GM12878 (cell line): ENCODE data around the gene C1QTNF12. TPM values are rescaled to one million over a fixed set of nuclear protein-coding genes. Genes with fewer than 3 reads are reported as not detected.

ENCODE experiments used
- ATAC-seq: fragments of 200-7000 bp; cut with Tn5 transposase; 3 replicates; pipeline ENCODE4 v1.9.1; 2020; ENCODE audit warnings: mild to moderate bottlenecking, moderate library complexity
- BruUV-seq: library from RNA; stranded (reverse); fragments of 400-500 nt; replicated peaks from 2 replicates; lab custom pipeline; 2021; lab: Mats Ljungman, UMichigan
- CTCF ChIA-PET: fragments of 300-600 bp; sonication (Branson Sonifier 250); formaldehyde crosslinking; extraction: SDS; loops from one replicate; lab custom pipeline; 2021; ENCODE audit warnings: inconsistent platforms; lab: Yijun Ruan, JAX
- POLR2A ChIA-PET: fragments of 350-600 bp; formaldehyde crosslinking; extraction: SDS; loops from one replicate; lab custom pipeline; 2021; ENCODE audit warnings: inconsistent platforms; lab: Charles Lee
- RAD21 ChIA-PET: fragments of 300-600 bp; sonication (Branson Sonifier 250); formaldehyde crosslinking; loops from one replicate; lab custom pipeline; 2023; ENCODE audit warnings: antibody characterized with exemption; ENCODE audit not compliant: unreplicated experiment; lab: Charles Lee
- SMC1A ChIA-PET: fragments of 300-600 bp; sonication (Branson Sonifier 250); formaldehyde crosslinking; loops from one replicate; lab custom pipeline; 2023; ENCODE audit not compliant: unreplicated experiment, uncharacterized antibody; lab: Charles Lee
- DNase-seq: peaks from one replicate; pipeline ENCODE4 v3.0.0-alpha.2; 2011; ENCODE audit warnings: low read depth, low spot score
- FAIRE-seq: peaks from 3 replicates; lab custom pipeline; 2011; peaks lifted over from hg19 to GRCh38; lab: Jason Lieb, UNC
- H2AFZ ChIP-seq: 2 replicates; pipeline ENCODE4 v1.6.0; 2011; ENCODE audit warnings: low read depth, low read length, control low read depth; ENCODE audit not compliant: control insufficient read depth
- H3K27ac ChIP-seq: 2 replicates; pipeline ENCODE4 v1.5.1; 2011; ENCODE audit warnings: control low read depth; ENCODE audit not compliant: control insufficient read depth, insufficient read depth
- H3K27me3 ChIP-seq, 2 experiments: replicated peaks in 1 of 2; 2 replicates each; pipeline versions ENCODE4 v1.6.0 to v1.6.1; 2011; ENCODE audit warnings: low read length in 1 of 2; ENCODE audit not compliant: control insufficient read depth in 2 of 2, insufficient read depth in 2 of 2
- H3K36me3 ChIP-seq, 2 experiments: 2 replicates each; pipeline ENCODE4 v1.5.1; 2011; ENCODE audit warnings: low read length in 1 of 2; ENCODE audit not compliant: control insufficient read depth in 2 of 2, insufficient read depth in 2 of 2
- H3K4me1 ChIP-seq: 2 replicates; pipeline ENCODE4 v1.6.1; 2011; ENCODE audit warnings: mild to moderate bottlenecking, low read length, moderate library complexity, mixed read lengths; ENCODE audit not compliant: control insufficient read depth, insufficient read depth
- H3K4me2 ChIP-seq: 2 replicates; pipeline ENCODE4 v1.6.0; 2011; ENCODE audit warnings: control low read depth; ENCODE audit not compliant: control insufficient read depth, insufficient read depth
- H3K4me3 ChIP-seq: fragments of 200-600 bp; sonication (generic); 2 replicates; pipeline ENCODE4 v1.5.1; 2016
- H3K79me2 ChIP-seq: 2 replicates; pipeline ENCODE4 v1.6.0; 2011; ENCODE audit warnings: low read length; ENCODE audit not compliant: control insufficient read depth, insufficient read depth
- H3K9ac ChIP-seq: 2 replicates; pipeline ENCODE4 v1.8.0; 2011; ENCODE audit warnings: low read length, control low read depth, mixed read lengths; ENCODE audit not compliant: control insufficient read depth, insufficient read depth
- H3K9me3 ChIP-seq: replicated peaks from 3 replicates; pipeline ENCODE4 v1.5.1; 2011; ENCODE audit warnings: mild to moderate bottlenecking, low read length; ENCODE audit not compliant: control insufficient read depth, insufficient read depth
- H4K20me1 ChIP-seq: 2 replicates; pipeline ENCODE4 v1.6.0; 2011; ENCODE audit not compliant: control insufficient read depth, insufficient read depth
- BCL3 ChIP-seq: IDR thresholded peaks from 2 replicates; pipeline ENCODE4 v1.6.1; 2011; ENCODE audit warnings: borderline replicate concordance, low read depth, mild to moderate bottlenecking, moderate library complexity, low read length; ENCODE audit not compliant: insufficient read depth, poor library complexity, severe bottlenecking
- FOXK2 ChIP-seq: fragments of 450-650 bp; IDR thresholded peaks from 2 replicates; pipeline ENCODE4 v1.6.1; 2017; ENCODE audit warnings: mild to moderate bottlenecking, moderate library complexity
- KDM1A ChIP-seq: fragments of 200-600 bp; sonication (generic); IDR thresholded peaks from 2 replicates; pipeline ENCODE4 v1.6.1; 2016; ENCODE audit warnings: borderline replicate concordance
- NFIC ChIP-seq: IDR thresholded peaks from 2 replicates; pipeline ENCODE4 v1.6.1; 2012; ENCODE audit warnings: low read depth, mild to moderate bottlenecking, inconsistent platforms, low read length, moderate library complexity
- PAX8 ChIP-seq: fragments of 450-650 bp; IDR thresholded peaks from 2 replicates; pipeline ENCODE4 v1.6.1; 2017; ENCODE audit warnings: mild to moderate bottlenecking, moderate library complexity
- POLR2A ChIP-seq: IDR thresholded peaks from 2 replicates; pipeline ENCODE4 v1.6.1; 2011; ENCODE audit warnings: low read depth, mild to moderate bottlenecking, low read length
- SIX5 ChIP-seq: IDR thresholded peaks from 2 replicates; pipeline ENCODE4 v1.6.1; 2011; ENCODE audit warnings: mild to moderate bottlenecking, low read depth, low read length, moderate library complexity; ENCODE audit not compliant: severe bottlenecking
- SMAD1 ChIP-seq: fragments of 450-650 bp; IDR thresholded peaks from 2 replicates; pipeline ENCODE4 v1.6.1; 2018; ENCODE audit warnings: mild to moderate bottlenecking, low read depth; ENCODE audit not compliant: partially characterized antibody
- STAT3 ChIP-seq: IDR thresholded peaks from 2 replicates; pipeline ENCODE4 v1.6.1; 2011; ENCODE audit warnings: low read depth, low read length, improper control_type of control experiment
- TCF3 ChIP-seq: IDR thresholded peaks from 2 replicates; pipeline ENCODE4 v1.6.1; 2012; ENCODE audit warnings: low read depth, mild to moderate bottlenecking, low read length, borderline replicate concordance; ENCODE audit not compliant: insufficient read depth
- ZBTB33 ChIP-seq: fragments of 450-650 bp; IDR thresholded peaks from 2 replicates; pipeline ENCODE4 v1.6.1; 2017; ENCODE audit warnings: mild to moderate bottlenecking
- ZNF24 ChIP-seq: fragments of 450-650 bp; IDR thresholded peaks from 2 replicates; pipeline ENCODE4 v1.6.1; 2017; ENCODE audit warnings: antibody characterized with exemption, mild to moderate bottlenecking
- ZNF592 ChIP-seq: fragments of 450-650 bp; IDR thresholded peaks from 2 replicates; pipeline ENCODE4 v1.6.1; 2017; ENCODE audit warnings: mild to moderate bottlenecking, moderate library complexity
- ZSCAN29 ChIP-seq: fragments of 450-650 bp; IDR thresholded peaks from 2 replicates; pipeline ENCODE4 v1.6.1; 2017; ENCODE audit warnings: mild to moderate bottlenecking, moderate library complexity
- WGBS: methylation state at CpG from one replicate; pipeline ENCODE4 v1.1.6; 2016; ENCODE audit warnings: low lambda C conversion rate; ENCODE audit not compliant: insufficient replicate concordance, insufficient coverage; ENCODE audit errors: missing lambda C conversion rate; 5-methylcytosine and 5-hydroxymethylcytosine counted together
- in situ Hi-C: fragments of 300-500 bp; cut with MboI; formaldehyde crosslinking; loops from 9 replicates; pipeline ENCODE4 v1.14.3; 2018; ENCODE audit warnings: mixed read lengths
- intact Hi-C: fragments of 100-400 bp; cut with micrococcal nuclease; formaldehyde crosslinking; loops from one replicate; pipeline ENCODE4 v1.14.2; 2022; ENCODE audit not compliant: unreplicated experiment
- polyA plus RNA-seq, 11 experiments: library from polyadenylated mRNA; depleted of rRNA in 4 of 11; unstranded in 6 of 11; stranded (reverse) in 5 of 11; fragments of >200 nt; fragmentation: Nextera tagmentation in 4 of 11; fragmentation: Illumina TruSeq in 1 of 11; extraction: Ambion mirVana in 4 of 11; extraction: Trizol in 1 of 11; gene quantifications; 1 replicate in 1 of 11; 2 replicates in 10 of 11; pipeline versions ENCODE4 v1.2.1 to v1.2.3, GENCODE V29; 2011 to 2016; ENCODE audit warnings: inconsistent platforms in 2 of 11, missing spikeins in 2 of 11, low read depth in 1 of 11
- total RNA-seq, 4 experiments: library from RNA; depleted of rRNA in 3 of 4; stranded (reverse); fragments of >200 nt in 3 of 4; fragmentation: Illumina TruSeq in 1 of 4; extraction: Trizol in 1 of 4; gene quantifications; 2 replicates each; pipeline versions ENCODE4 v1.2.1 to v1.2.3, GENCODE V29; 2013 to 2021
- TF ChIP-seq, protein P1 (sequence below): fragments of 450-650 bp; IDR thresholded peaks from 2 replicates; pipeline ENCODE4 v1.6.1; 2016; ENCODE audit warnings: mild to moderate bottlenecking

The C1QTNF12 gene
- total and polyA plus RNA-seq, 10 of the 15 experiments (the other 5 are each of a cell fraction or from before 2014, with no cell fraction given) = 0.17 to 1.0 (median 0.31) TPM; not detected in 5

DNA sequence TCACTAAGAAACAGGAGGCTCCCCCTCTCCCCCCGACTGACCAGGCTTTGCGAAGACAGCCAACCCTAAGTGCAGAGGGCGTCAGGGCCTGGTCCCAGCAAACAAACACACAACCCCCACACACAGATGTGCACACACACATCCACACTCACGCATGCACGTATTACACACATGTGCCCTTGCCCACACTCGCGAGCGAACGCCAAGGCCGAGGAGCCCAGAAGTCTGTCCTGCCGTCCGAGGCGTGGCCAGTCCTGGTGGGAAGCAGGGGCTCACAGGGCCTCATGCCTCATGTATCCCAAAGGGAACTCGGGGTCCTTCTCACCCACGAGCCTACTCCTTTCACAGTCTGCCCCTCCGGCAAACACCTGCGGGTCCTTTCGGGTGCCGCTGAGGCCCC, 16.8 kb downstream of the C1QTNF12 start:
- H3K4me3 ChIP-seq = peak overlapping the region; percentile 91
- no peaks in the 10 kb centered on the region; the same call in 2 of the 3 replicates for H3K9me3 ChIP-seq
- FAIRE-seq (no peak), ATAC-seq (no peak), DNase-seq (no peak)
- H4K20me1 ChIP-seq = no peaks in the 10 kb centered on the region
- no TSS peak for BruUV-seq
- SMC1A ChIA-PET = no interaction called here
- CTCF ChIA-PET = interaction anchor here (1.0 to 1.8 kb wide), 2 partner anchors 17 to 21 kb away, joined by 3 to 8 read pairs; no protein-coding TSS in a partner anchor
- peaks cover 4 to 28% of the 10 kb centered on the region in 2 experiments; a peak in 3 of 4 replicates for H3K36me3 ChIP-seq
- intact Hi-C loops = loop anchor here (5.0 kb wide), 1 partner anchor 107 kb away; no protein-coding TSS in a partner anchor
- POLR2A ChIA-PET = interaction anchor here (1.0 kb wide), 1 partner anchor 14 kb away, joined by 3 read pairs; no protein-coding TSS in a partner anchor
- H3K9ac ChIP-seq = peak overlapping the region; percentile 97; the same call in 1 of the 2 replicates
- no peak for TF ChIP-seq SIX5
- TF ChIP-seq KDM1A = no peak
- TF ChIP-seq ZBTB33 = no peak
- TF ChIP-seq ZNF24 = no peak
- no peak for TF ChIP-seq NFIC
- peak; percentile 62; the same call in 1 of the 2 replicates for TF ChIP-seq TCF3
- no peak for TF ChIP-seq SMAD1
- TF ChIP-seq POLR2A = peak; percentile 28; the same call in 1 of the 2 replicates
- TF ChIP-seq STAT3 = no peak
- TF ChIP-seq PAX8 = no peak
- TF ChIP-seq ZSCAN29 = no peak
- TF ChIP-seq ZNF592 = no peak
- TF ChIP-seq BCL3 = peak; percentile 97
- no peak for TF ChIP-seq FOXK2
- TF ChIP-seq, protein P1, sequence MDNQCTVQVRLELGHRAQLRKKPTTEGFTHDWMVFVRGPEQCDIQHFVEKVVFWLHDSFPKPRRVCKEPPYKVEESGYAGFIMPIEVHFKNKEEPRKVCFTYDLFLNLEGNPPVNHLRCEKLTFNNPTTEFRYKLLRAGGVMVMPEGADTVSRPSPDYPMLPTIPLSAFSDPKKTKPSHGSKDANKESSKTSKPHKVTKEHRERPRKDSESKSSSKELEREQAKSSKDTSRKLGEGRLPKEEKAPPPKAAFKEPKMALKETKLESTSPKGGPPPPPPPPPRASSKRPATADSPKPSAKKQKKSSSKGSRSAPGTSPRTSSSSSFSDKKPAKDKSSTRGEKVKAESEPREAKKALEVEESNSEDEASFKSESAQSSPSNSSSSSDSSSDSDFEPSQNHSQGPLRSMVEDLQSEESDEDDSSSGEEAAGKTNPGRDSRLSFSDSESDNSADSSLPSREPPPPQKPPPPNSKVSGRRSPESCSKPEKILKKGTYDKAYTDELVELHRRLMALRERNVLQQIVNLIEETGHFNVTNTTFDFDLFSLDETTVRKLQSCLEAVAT = no peak
- 95% methylated on average over 19 of the region's 19 CpGs for WGBS
- RAD21 ChIA-PET = interaction anchor here (1.5 kb wide), 1 partner anchor 58 kb away, joined by 6 read pairs; no protein-coding TSS in a partner anchor
- peaks cover 50% of the 10 kb centered on the region for H3K79me2 ChIP-seq
- H3K4me2 ChIP-seq = peak overlapping the region; percentile 75
- H3K27me3 ChIP-seq = no peaks in the 10 kb centered on the region
- H2AFZ ChIP-seq = no peak overlapping the region
- peaks cover 4% of the 10 kb centered on the region for H3K4me1 ChIP-seq
- in situ Hi-C loops = no loop called here
- no peak overlapping the region for H3K27ac ChIP-seq
